Neural cell (in vitro differentiated cells): Measurements from ENCODE around the gene MTX1. TPM values are rescaled to one million over a fixed set of nuclear protein-coding genes. Genes with fewer than 3 reads are reported as not detected.

Experiments used
- H2AFZ ChIP-seq: fragments of 200-600, 300-800 bp; sonication (generic), shearing (Covaris generic); 2 replicates; pipeline ENCODE4 v1.6.0; 2014; ENCODE audit warnings: low read depth, mild to moderate bottlenecking, antibody characterized with exemption, low read length, moderate library complexity
- H3F3A ChIP-seq: fragments of 200-600 bp; shearing (Covaris generic); 2 replicates; pipeline ENCODE4 v1.6.1; 2016; ENCODE audit warnings: mild to moderate bottlenecking, moderate library complexity, mixed read lengths, antibody characterized with exemption, low read length; ENCODE audit not compliant: insufficient read depth, poor library complexity, severe bottlenecking
- H3K27ac ChIP-seq: fragments of 200-600, 300-800 bp; sonication (generic), shearing (Covaris generic); 2 replicates; pipeline ENCODE4 v1.5.1; 2014; ENCODE audit warnings: mild to moderate bottlenecking, low read length, moderate library complexity
- H3K27me3 ChIP-seq: fragments of 300-800, 200-600 bp; sonication (generic), shearing (Covaris generic); 2 replicates; pipeline ENCODE4 v1.6.0; 2014; ENCODE audit warnings: mild to moderate bottlenecking, low read depth, low read length, moderate library complexity; ENCODE audit not compliant: insufficient read depth
- H3K36me3 ChIP-seq: fragments of 300-800, 200-600 bp; sonication (generic), shearing (Covaris generic); 2 replicates; pipeline ENCODE4 v1.5.1; 2014; ENCODE audit warnings: mild to moderate bottlenecking, antibody characterized with exemption, low read length, moderate library complexity; ENCODE audit not compliant: insufficient read depth
- H3K4me2 ChIP-seq: fragments of 300-800, 200-600 bp; sonication (generic), shearing (Covaris generic); 2 replicates; pipeline ENCODE4 v1.6.0; 2014; ENCODE audit warnings: mild to moderate bottlenecking, low read length
- H3K4me3 ChIP-seq: fragments of 300-800, 200-600 bp; sonication (generic), shearing (Covaris generic); 2 replicates; pipeline ENCODE4 v1.5.1; 2014; ENCODE audit warnings: mild to moderate bottlenecking, low read length, moderate library complexity
- H3K79me2 ChIP-seq: fragments of 200-600 bp; shearing (Covaris generic); replicated peaks from 2 replicates; pipeline ENCODE4 v1.6.0; 2014; ENCODE audit warnings: mild to moderate bottlenecking, low read length, moderate library complexity; ENCODE audit not compliant: insufficient read depth
- H3K9ac ChIP-seq: fragments of 300-800, 200-600 bp; sonication (generic), shearing (Covaris generic); 2 replicates; pipeline ENCODE4 v1.6.1; 2016; ENCODE audit warnings: mild to moderate bottlenecking, low read length, mixed read lengths
- H3K9me2 ChIP-seq: fragments of 200-600 bp; shearing (Covaris generic); 2 replicates; pipeline ENCODE4 v1.6.1; 2016; ENCODE audit warnings: mild to moderate bottlenecking, low read length, mixed read lengths; ENCODE audit not compliant: insufficient read depth
- H3K9me3 ChIP-seq: fragments of 200-600, 300-800 bp; sonication (generic), shearing (Covaris generic); 2 replicates; pipeline ENCODE4 v1.6.1; 2016; ENCODE audit warnings: mild to moderate bottlenecking, mixed run types, low read length, moderate library complexity, mixed read lengths
- H4K20me1 ChIP-seq: fragments of 200-600 bp; shearing (Covaris generic); 2 replicates; pipeline ENCODE4 v1.6.1; 2016; ENCODE audit warnings: mild to moderate bottlenecking, mixed run types; ENCODE audit not compliant: insufficient read depth
- EP300 ChIP-seq: fragments of 450-650 bp; conservative IDR thresholded peaks from 2 replicates; pipeline ENCODE4 v1.6.1; 2014; ENCODE audit warnings: antibody characterized with exemption, mild to moderate bottlenecking, moderate library complexity; ENCODE audit not compliant: poor library complexity, severe bottlenecking
- EZH2 ChIP-seq: fragments of 200-600, 300-800 bp; shearing (Covaris generic), sonication (generic); IDR thresholded peaks from 2 replicates; pipeline ENCODE4 v1.6.1; 2014; ENCODE audit warnings: antibody characterized with exemption, low read length, borderline replicate concordance, mild to moderate bottlenecking; ENCODE audit not compliant: insufficient read depth, poor library complexity, severe bottlenecking
- MXI1 ChIP-seq: fragments of 450-650 bp; conservative IDR thresholded peaks from 2 replicates; pipeline ENCODE4 v1.6.1; 2014; ENCODE audit warnings: antibody characterized with exemption, mild to moderate bottlenecking; ENCODE audit not compliant: poor library complexity, severe bottlenecking
- POLR2AphosphoS5 ChIP-seq: IDR thresholded peaks from 2 replicates; pipeline ENCODE4 v1.6.1; 2012
- RAD21 ChIP-seq: fragments of 450-650 bp; conservative IDR thresholded peaks from 2 replicates; pipeline ENCODE4 v1.6.1; 2014; ENCODE audit warnings: antibody characterized with exemption, mild to moderate bottlenecking, moderate library complexity
- SMC3 ChIP-seq: fragments of 450-650 bp; conservative IDR thresholded peaks from 2 replicates; pipeline ENCODE4 v1.6.1; 2014; ENCODE audit warnings: antibody characterized with exemption, mild to moderate bottlenecking, moderate library complexity; ENCODE audit not compliant: poor library complexity
- TAF1 ChIP-seq: IDR thresholded peaks from 2 replicates; pipeline ENCODE4 v1.6.1; 2012; ENCODE audit warnings: low read depth
- polyA plus RNA-seq: library from polyadenylated mRNA; depleted of rRNA; stranded (reverse); fragments of >200 nt; gene quantifications from 2 replicates; pipeline ENCODE4 v1.2.3, GENCODE V29; 2014
- TF ChIP-seq, protein P1 (sequence below): fragments of 450-650 bp; IDR thresholded peaks from 2 replicates; pipeline ENCODE4 v1.5.1; 2014; ENCODE audit warnings: antibody characterized with exemption, mild to moderate bottlenecking, moderate library complexity; ENCODE audit not compliant: poor library complexity, severe bottlenecking
- TF ChIP-seq, protein P2 (sequence below): IDR thresholded peaks from 2 replicates; pipeline ENCODE4 v1.6.1; 2012; ENCODE audit warnings: borderline replicate concordance

MTX1 gene
- polyA plus RNA-seq, 1 donor from 2014 or later = 55.0 TPM

DNA sequence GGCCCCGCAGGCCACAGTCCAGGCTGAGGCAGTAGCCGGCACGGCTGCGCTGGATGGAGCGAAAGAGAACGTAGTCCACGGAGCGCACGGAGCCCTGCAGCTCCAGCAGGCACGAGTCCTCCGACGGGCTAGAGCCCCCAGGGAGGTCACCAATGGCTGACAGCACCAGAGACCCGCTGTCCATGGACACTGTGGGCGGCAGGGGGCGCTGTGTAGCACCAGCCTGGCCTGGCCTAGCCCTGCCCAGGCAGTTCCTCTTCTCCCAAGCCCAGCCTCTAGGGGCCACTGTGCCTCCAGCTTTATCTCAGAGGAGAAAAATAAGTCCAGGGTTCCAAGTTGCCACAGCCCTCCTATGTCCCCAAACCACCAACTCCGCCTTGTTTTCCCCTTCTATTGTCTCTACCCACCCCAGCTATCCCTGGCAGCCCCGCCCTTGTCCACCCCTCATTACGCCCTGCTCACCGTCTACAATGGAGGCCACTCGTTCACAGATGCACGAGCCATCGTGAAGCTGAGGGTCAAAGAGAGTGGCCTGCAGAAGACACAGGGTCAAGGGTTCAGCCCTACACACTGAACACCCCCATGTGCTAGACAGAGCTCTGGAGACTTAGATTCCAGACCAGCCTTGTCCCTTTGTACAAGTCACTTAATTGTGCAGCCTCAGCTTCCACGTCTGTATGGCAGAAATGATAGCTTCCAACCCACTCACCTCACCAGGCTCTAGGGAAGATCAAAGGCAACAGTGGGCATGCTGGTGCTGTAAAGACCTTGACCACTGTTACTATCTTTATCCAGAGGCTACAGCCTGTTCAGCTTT, 42.3 kb downstream of the MTX1 start:
- no peak overlapping the region for H3K4me2 ChIP-seq
- peak overlapping the region; percentile 9 for H3K9ac ChIP-seq
- peaks cover 8% of the 10 kb centered on the region for H3K79me2 ChIP-seq
- no peaks in the 10 kb centered on the region for H3F3A ChIP-seq
- no peak overlapping the region for H2AFZ ChIP-seq
- H3K27ac ChIP-seq = no peak overlapping the region
- no peaks in the 10 kb centered on the region for H3K9me3 ChIP-seq
- no peaks in the 10 kb centered on the region for H3K27me3 ChIP-seq
- H3K4me3 ChIP-seq = no peak overlapping the region
- TF ChIP-seq EZH2 (no peak), EP300 (no peak), TAF1 (no peak), RAD21 (peak; percentile 90), POLR2AphosphoS5 (no peak), SMC3 (peak; percentile 87), MXI1 (no peak)
- TF ChIP-seq, protein P1, sequence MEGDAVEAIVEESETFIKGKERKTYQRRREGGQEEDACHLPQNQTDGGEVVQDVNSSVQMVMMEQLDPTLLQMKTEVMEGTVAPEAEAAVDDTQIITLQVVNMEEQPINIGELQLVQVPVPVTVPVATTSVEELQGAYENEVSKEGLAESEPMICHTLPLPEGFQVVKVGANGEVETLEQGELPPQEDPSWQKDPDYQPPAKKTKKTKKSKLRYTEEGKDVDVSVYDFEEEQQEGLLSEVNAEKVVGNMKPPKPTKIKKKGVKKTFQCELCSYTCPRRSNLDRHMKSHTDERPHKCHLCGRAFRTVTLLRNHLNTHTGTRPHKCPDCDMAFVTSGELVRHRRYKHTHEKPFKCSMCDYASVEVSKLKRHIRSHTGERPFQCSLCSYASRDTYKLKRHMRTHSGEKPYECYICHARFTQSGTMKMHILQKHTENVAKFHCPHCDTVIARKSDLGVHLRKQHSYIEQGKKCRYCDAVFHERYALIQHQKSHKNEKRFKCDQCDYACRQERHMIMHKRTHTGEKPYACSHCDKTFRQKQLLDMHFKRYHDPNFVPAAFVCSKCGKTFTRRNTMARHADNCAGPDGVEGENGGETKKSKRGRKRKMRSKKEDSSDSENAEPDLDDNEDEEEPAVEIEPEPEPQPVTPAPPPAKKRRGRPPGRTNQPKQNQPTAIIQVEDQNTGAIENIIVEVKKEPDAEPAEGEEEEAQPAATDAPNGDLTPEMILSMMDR = peak; percentile 99
- TF ChIP-seq, protein P2, sequence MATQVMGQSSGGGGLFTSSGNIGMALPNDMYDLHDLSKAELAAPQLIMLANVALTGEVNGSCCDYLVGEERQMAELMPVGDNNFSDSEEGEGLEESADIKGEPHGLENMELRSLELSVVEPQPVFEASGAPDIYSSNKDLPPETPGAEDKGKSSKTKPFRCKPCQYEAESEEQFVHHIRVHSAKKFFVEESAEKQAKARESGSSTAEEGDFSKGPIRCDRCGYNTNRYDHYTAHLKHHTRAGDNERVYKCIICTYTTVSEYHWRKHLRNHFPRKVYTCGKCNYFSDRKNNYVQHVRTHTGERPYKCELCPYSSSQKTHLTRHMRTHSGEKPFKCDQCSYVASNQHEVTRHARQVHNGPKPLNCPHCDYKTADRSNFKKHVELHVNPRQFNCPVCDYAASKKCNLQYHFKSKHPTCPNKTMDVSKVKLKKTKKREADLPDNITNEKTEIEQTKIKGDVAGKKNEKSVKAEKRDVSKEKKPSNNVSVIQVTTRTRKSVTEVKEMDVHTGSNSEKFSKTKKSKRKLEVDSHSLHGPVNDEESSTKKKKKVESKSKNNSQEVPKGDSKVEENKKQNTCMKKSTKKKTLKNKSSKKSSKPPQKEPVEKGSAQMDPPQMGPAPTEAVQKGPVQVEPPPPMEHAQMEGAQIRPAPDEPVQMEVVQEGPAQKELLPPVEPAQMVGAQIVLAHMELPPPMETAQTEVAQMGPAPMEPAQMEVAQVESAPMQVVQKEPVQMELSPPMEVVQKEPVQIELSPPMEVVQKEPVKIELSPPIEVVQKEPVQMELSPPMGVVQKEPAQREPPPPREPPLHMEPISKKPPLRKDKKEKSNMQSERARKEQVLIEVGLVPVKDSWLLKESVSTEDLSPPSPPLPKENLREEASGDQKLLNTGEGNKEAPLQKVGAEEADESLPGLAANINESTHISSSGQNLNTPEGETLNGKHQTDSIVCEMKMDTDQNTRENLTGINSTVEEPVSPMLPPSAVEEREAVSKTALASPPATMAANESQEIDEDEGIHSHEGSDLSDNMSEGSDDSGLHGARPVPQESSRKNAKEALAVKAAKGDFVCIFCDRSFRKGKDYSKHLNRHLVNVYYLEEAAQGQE = no peak
- H3K9me2 ChIP-seq = no peaks in the 10 kb centered on the region
- no peaks in the 10 kb centered on the region for H4K20me1 ChIP-seq
- no peaks in the 10 kb centered on the region for H3K36me3 ChIP-seq

DNA sequence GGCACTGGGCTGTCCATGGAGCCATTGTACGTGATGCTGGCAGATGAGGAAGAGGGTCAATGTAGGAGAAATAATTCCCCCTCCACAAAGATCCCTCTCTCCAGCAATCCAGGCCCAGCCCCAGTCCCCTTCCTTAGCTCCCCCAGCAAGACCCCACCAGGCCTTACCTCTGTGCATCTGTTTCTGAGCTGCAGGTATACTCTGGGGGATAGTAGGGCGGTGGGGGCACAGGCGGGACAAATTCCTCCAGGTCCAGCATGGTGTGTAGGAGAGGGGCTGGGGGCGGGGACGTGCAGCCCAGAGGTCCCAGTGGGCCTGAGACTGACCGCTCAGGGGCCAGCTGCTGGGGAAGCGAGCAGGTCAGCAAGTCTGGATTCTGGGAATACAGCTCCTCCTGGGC, 43.1 kb downstream of the MTX1 start:
- no peak overlapping the region for H3K4me3 ChIP-seq
- no peaks in the 10 kb centered on the region for H3K27me3 ChIP-seq
- H3F3A ChIP-seq = no peaks in the 10 kb centered on the region
- no peak overlapping the region for H2AFZ ChIP-seq
- no peaks in the 10 kb centered on the region for H3K36me3 ChIP-seq
- H3K79me2 ChIP-seq = peaks cover 8% of the 10 kb centered on the region
- H3K27ac ChIP-seq = no peak overlapping the region
- H3K4me2 ChIP-seq = no peak overlapping the region
- H3K9me3 ChIP-seq = no peaks in the 10 kb centered on the region
- TF ChIP-seq POLR2AphosphoS5 (no peak), MXI1 (no peak), EP300 (no peak), TAF1 (no peak), SMC3 (no peak), RAD21 (no peak), EZH2 (no peak)
- TF ChIP-seq, protein P2 = no peak
- TF ChIP-seq, protein P1 = no peak
- H3K9ac ChIP-seq = no peak overlapping the region
- no peaks in the 10 kb centered on the region for H3K9me2 ChIP-seq
- no peaks in the 10 kb centered on the region for H4K20me1 ChIP-seq
